Mucosa of stomach (tissue), 1 donor: ENCODE results near the gene GBP3.
"Not testable (repeated sequence)": the region's sequence is repeated elsewhere in the genome, so short reads cannot be mapped to it uniquely, and the experiment has no call there.

ENCODE experiments used
- H3K27me3 ChIP-seq: one replicate; pipeline ENCODE4 v1.7.0; 2013; ENCODE audit warnings: mild to moderate bottlenecking, low read length; ENCODE audit not compliant: control insufficient read depth, insufficient read depth
- H3K36me3 ChIP-seq: one replicate; pipeline ENCODE4 v1.7.0; 2013; ENCODE audit warnings: low read length; ENCODE audit not compliant: control insufficient read depth, insufficient read depth
- H3K4me1 ChIP-seq: one replicate; pipeline ENCODE4 v1.7.0; 2013; ENCODE audit warnings: mild to moderate bottlenecking, low read length; ENCODE audit not compliant: control insufficient read depth, insufficient read depth
- H3K4me3 ChIP-seq: one replicate; pipeline ENCODE4 v1.7.0; 2013; ENCODE audit warnings: low read length
- H3K9ac ChIP-seq: one replicate; pipeline ENCODE4 v1.7.0; 2013; ENCODE audit warnings: mild to moderate bottlenecking, low read length, moderate library complexity
- H3K9me3 ChIP-seq: one replicate; pipeline ENCODE4 v1.7.0; 2013; ENCODE audit warnings: mild to moderate bottlenecking, low read length, moderate library complexity; ENCODE audit not compliant: control insufficient read depth
- donor health status: Pancreatic carcinoma.

The GBP3 gene

GRCh38 chr1:88984569-88984968 is 38.1 kb downstream of the GBP3 start:
- Histone ChIP-seq H3K9ac (peak overlapping the region; percentile 45), H3K27me3 (no peaks in the 10 kb centered on the region), H3K4me1 (peaks cover 26% of the 10 kb centered on the region), H3K36me3 (no peaks in the 10 kb centered on the region), H3K9me3 (no peaks in the 10 kb centered on the region), H3K4me3 (no peak overlapping the region)

- Histone ChIP-seq H3K9ac (peak overlapping the region; percentile 45), H3K4me3 (no peak overlapping the region)
These were observed 38.7 kb downstream of the GBP3 start for GRCh38 chr1:88983791-88984559.

GRCh38 chr1:88982055-88982454 is 40.6 kb downstream of the GBP3 start:
- H3K4me1 ChIP-seq = peaks cover 26% of the 10 kb centered on the region
- H3K36me3 ChIP-seq = no peaks in the 10 kb centered on the region
- no peaks in the 10 kb centered on the region for H3K9me3 ChIP-seq
- no peak overlapping the region for H3K9ac ChIP-seq
- H3K27me3 ChIP-seq = no peaks in the 10 kb centered on the region
- no peak overlapping the region for H3K4me3 ChIP-seq

More at GRCh38 chr1:88983791-88984559, 38.7 kb downstream of the GBP3 start:
- Histone ChIP-seq H3K36me3 (no peaks in the 10 kb centered on the region), H3K4me1 (peaks cover 26% of the 10 kb centered on the region), H3K27me3 (no peaks in the 10 kb centered on the region), H3K9me3 (no peaks in the 10 kb centered on the region)

GRCh38 chr1:88981506-88981905 is 41.2 kb downstream of the GBP3 start:
- H3K4me3 ChIP-seq, H3K9me3 ChIP-seq, H3K36me3 ChIP-seq, H3K27me3 ChIP-seq, H3K9ac ChIP-seq: not testable (repeated sequence)
- peaks cover 26% of the 10 kb centered on the region for H3K4me1 ChIP-seq

- no peaks in the 10 kb centered on the region for H3K27me3 ChIP-seq
- H3K4me1 ChIP-seq = peaks cover 23% of the 10 kb centered on the region
- H3K9me3 ChIP-seq = no peaks in the 10 kb centered on the region
- H3K4me3 ChIP-seq = no peak overlapping the region
- H3K36me3 ChIP-seq = no peaks in the 10 kb centered on the region
- no peak overlapping the region for H3K9ac ChIP-seq
These were observed 41.8 kb downstream of the GBP3 start for GRCh38 chr1:88980870-88981269.

- no peak overlapping the region for H3K9ac ChIP-seq
- no peaks in the 10 kb centered on the region for H3K9me3 ChIP-seq
- H3K4me1 ChIP-seq = peaks cover 12% of the 10 kb centered on the region
- no peak overlapping the region for H3K4me3 ChIP-seq
- H3K36me3 ChIP-seq = no peaks in the 10 kb centered on the region
- H3K27me3 ChIP-seq = no peaks in the 10 kb centered on the region
These were observed 42.9 kb downstream of the GBP3 start for GRCh38 chr1:88979749-88980116.

- Histone ChIP-seq H3K27me3 (no peaks in the 10 kb centered on the region), H3K4me3 (no peak overlapping the region), H3K36me3 (no peaks in the 10 kb centered on the region), H3K9ac (no peak overlapping the region), H3K9me3 (no peaks in the 10 kb centered on the region), H3K4me1 (peaks cover 7% of the 10 kb centered on the region)
These were observed 43.5 kb downstream of the GBP3 start for GRCh38 chr1:88979054-88979748.

- no peaks in the 10 kb centered on the region for H3K9me3 ChIP-seq
- H3K36me3 ChIP-seq = no peaks in the 10 kb centered on the region
- H3K4me3 ChIP-seq = no peak overlapping the region
- no peak overlapping the region for H3K9ac ChIP-seq
- no peaks in the 10 kb centered on the region for H3K4me1 ChIP-seq
- H3K27me3 ChIP-seq = no peaks in the 10 kb centered on the region
These were observed 46.4 kb downstream of the GBP3 start for GRCh38 chr1:88976235-88976634.

- not testable (repeated sequence) for H3K36me3 ChIP-seq, H3K4me1 ChIP-seq, H3K27me3 ChIP-seq, H3K9ac ChIP-seq, H3K9me3 ChIP-seq, H3K4me3 ChIP-seq
These were observed 48.0 kb downstream of the GBP3 start for GRCh38 chr1:88974616-88975172.

GRCh38 chr1:88973520-88974137 is 49.0 kb downstream of the GBP3 start:
- no peaks in the 10 kb centered on the region for H3K36me3 ChIP-seq
- no peak overlapping the region for H3K4me3 ChIP-seq
- no peaks in the 10 kb centered on the region for H3K9me3 ChIP-seq
- H3K9ac ChIP-seq = no peak overlapping the region
- no peaks in the 10 kb centered on the region for H3K27me3 ChIP-seq
- no peaks in the 10 kb centered on the region for H3K4me1 ChIP-seq

GRCh38 chr1:88961647-88962275 is 60.9 kb downstream of the GBP3 start:
- Histone ChIP-seq H3K27me3 (no peaks in the 10 kb centered on the region), H3K9ac (no peak overlapping the region), H3K9me3 (no peaks in the 10 kb centered on the region), H3K4me3 (no peak overlapping the region), H3K36me3 (peaks cover 6% of the 10 kb centered on the region), H3K4me1 (no peaks in the 10 kb centered on the region)

- H3K9ac ChIP-seq = no peak overlapping the region
- H3K27me3 ChIP-seq = no peaks in the 10 kb centered on the region
- H3K4me3 ChIP-seq = no peak overlapping the region
- peaks cover 6% of the 10 kb centered on the region for H3K36me3 ChIP-seq
- no peaks in the 10 kb centered on the region for H3K9me3 ChIP-seq
- no peaks in the 10 kb centered on the region for H3K4me1 ChIP-seq
These were observed 61.6 kb downstream of the GBP3 start for GRCh38 chr1:88961081-88961480.
